Stimulated activated CD4-positive, alpha-beta T cell treated with anti-CD3 and anti-CD28 coated beads, Interleukin-4, amount 100 ng/mL, for 24 hours (primary cell): Measurements from ENCODE around the gene MAPT.
"Not testable (repeated sequence)": the region's sequence is repeated elsewhere in the genome, so short reads cannot be mapped to it uniquely, and the experiment has no call there.

ENCODE experiments used
- DNase-seq: peaks from one replicate; pipeline ENCODE4 v3.0.0-alpha.2; 2020

The MAPT gene

DNA sequence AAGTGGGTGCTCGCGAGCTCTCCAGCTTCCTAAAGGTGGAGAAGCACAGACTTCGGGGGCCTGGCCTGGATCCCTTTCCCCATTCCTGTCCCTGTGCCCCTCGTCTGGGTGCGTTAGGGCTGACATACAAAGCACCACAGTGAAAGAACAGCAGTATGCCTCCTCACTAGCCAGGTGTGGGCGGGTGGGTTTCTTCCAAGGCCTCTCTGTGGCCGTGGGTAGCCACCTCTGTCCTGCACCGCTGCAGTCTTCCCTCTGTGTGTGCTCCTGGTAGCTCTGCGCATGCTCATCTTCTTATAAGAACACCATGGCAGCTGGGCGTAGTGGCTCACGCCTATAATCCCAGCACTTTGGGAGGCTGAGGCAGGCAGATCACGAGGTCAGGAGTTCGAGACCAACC is 102.8 kb downstream of the MAPT start:
- no peak for DNase-seq

DNA sequence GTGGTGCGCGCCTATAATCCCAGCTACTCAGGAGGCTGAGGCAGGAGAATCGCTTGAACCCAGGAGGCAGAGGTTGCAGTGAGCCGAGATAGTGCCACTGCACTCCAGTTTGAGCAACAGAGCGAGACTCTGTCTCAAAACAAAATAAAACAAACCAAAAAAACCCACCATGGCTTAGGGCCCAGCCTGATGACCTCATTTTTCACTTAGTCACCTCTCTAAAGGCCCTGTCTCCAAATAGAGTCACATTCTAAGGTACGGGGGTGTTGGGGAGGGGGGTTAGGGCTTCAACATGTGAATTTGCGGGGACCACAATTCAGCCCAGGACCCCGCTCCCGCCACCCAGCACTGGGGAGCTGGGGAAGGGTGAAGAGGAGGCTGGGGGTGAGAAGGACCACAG is 103.3 kb downstream of the MAPT start:
- no peak for DNase-seq

DNA sequence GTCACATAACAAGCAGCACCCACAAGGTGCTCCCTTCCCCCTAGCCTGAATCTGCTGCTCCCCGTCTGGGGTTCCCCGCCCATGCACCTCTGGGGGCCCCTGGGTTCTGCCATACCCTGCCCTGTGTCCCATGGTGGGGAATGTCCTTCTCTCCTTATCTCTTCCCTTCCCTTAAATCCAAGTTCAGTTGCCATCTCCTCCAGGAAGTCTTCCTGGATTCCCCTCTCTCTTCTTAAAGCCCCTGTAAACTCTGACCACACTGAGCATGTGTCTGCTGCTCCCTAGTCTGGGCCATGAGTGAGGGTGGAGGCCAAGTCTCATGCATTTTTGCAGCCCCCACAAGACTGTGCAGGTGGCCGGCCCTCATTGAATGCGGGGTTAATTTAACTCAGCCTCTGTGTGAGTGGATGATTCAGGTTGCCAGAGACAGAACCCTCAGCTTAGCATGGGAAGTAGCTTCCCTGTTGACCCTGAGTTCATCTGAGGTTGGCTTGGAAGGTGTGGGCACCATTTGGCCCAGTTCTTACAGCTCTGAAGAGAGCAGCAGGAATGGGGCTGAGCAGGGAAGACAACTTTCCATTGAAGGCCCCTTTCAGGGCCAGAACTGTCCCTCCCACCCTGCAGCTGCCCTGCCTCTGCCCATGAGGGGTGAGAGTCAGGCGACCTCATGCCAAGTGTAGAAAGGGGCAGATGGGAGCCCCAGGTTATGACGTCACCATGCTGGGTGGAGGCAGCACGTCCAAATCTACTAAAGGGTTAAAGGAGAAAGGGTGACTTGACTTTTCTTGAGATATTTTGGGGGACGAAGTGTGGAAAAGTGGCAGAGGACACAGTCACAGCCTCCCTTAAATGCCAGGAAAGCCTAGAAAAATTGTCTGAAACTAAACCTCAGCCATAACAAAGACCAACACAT is 104.9 kb downstream of the MAPT start, which contains the start of gene STH:
Gene STH, plus strand, starts transcription at position 264 of the 913 bp plus-strand sequence. Its CDS starts 30 bp downstream, at position 294.
- no peak for DNase-seq

DNA sequence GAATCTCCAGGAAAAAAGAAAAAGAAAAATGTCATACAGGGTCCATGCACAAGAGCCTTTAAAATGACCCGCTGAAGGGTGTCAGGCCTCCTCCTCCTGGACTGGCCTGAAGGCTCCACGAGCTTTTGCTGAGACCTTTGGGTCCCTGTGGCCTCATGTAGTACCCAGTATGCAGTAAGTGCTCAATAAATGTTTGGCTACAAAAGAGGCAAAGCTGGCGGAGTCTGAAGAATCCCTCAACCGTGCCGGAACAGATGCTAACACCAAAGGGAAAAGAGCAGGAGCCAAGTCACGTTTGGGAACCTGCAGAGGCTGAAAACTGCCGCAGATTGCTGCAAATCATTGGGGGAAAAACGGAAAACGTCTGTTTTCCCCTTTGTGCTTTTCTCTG is 105.5 kb downstream of the MAPT start:
- no peak for DNase-seq

DNA sequence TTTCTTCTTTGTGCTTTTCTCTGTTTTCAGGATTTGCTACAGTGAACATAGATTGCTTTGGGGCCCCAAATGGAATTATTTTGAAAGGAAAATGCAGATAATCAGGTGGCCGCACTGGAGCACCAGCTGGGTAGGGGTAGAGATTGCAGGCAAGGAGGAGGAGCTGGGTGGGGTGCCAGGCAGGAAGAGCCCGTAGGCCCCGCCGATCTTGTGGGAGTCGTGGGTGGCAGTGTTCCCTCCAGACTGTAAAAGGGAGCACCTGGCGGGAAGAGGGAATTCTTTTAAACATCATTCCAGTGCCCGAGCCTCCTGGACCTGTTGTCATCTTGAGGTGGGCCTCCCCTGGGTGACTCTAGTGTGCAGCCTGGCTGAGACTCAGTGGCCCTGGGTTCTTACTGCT is 105.9 kb downstream of the MAPT start:
- no peak for DNase-seq

DNA sequence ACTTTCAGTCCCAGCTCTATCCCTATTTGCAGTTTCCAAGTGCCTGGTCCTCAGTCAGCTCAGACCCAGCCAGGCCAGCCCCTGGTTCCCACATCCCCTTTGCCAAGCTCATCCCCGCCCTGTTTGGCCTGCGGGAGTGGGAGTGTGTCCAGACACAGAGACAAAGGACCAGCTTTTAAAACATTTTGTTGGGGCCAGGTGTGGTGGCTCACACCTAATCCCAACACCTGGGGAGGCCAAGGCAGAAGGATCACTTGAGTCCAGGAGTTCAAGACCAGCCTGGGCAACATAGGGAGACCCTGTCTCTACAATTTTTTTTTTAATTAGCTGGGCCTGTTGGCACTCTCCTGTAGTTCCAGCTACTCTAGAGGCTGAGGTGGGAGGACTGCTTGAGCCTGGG is 106.4 kb downstream of the MAPT start:
- DNase-seq, result no peak

DNA sequence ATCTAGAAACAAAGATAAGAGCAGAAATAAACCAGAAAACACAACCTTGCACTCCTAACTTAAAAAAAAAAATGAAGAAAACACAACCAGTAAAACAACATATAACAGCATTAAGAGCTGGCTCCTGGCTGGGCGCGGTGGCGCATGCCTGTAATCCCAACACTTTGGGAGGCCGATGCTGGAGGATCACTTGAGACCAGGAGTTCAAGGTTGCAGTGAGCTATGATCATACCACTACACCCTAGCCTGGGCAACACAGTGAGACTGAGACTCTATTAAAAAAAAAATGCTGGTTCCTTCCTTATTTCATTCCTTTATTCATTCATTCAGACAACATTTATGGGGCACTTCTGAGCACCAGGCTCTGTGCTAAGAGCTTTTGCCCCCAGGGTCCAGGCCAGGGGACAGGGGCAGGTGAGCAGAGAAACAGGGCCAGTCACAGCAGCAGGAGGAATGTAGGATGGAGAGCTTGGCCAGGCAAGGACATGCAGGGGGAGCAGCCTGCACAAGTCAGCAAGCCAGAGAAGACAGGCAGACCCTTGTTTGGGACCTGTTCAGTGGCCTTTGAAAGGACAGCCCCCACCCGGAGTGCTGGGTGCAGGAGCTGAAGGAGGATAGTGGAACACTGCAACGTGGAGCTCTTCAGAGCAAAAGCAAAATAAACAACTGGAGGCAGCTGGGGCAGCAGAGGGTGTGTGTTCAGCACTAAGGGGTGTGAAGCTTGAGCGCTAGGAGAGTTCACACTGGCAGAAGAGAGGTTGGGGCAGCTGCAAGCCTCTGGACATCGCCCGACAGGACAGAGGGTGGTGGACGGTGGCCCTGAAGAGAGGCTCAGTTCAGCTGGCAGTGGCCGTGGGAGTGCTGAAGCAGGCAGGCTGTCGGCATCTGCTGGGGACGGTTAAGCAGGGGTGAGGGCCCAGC is 107.3 kb downstream of the MAPT start:
- no peak for DNase-seq

DNA sequence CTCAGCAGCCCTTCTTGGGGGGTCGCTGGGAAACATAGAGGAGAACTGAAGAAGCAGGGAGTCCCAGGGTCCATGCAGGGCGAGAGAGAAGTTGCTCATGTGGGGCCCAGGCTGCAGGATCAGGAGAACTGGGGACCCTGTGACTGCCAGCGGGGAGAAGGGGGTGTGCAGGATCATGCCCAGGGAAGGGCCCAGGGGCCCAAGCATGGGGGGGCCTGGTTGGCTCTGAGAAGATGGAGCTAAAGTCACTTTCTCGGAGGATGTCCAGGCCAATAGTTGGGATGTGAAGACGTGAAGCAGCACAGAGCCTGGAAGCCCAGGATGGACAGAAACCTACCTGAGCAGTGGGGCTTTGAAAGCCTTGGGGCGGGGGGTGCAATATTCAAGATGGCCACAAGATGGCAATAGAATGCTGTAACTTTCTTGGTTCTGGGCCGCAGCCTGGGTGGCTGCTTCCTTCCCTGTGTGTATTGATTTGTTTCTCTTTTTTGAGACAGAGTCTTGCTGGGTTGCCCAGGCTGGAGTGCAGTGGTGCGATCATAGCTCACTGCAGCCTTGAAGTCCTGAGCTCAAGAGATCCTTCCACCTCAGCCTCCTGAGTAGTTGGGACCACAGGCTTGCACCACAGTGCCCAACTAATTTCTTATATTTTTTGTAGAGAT is 108.1 kb downstream of the MAPT start:
- peak; percentile 79 for DNase-seq

DNA sequence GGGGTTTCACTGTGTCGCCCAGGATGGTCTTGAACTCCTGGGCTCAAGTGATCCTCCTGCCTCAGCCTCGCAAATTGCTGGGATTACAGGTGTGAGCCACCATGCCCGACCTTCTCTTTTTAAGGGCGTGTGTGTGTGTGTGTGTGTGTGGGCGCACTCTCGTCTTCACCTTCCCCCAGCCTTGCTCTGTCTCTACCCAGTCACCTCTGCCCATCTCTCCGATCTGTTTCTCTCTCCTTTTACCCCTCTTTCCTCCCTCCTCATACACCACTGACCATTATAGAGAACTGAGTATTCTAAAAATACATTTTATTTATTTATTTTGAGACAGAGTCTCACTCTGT is 108.6 kb downstream of the MAPT start:
- no peak for DNase-seq

DNA sequence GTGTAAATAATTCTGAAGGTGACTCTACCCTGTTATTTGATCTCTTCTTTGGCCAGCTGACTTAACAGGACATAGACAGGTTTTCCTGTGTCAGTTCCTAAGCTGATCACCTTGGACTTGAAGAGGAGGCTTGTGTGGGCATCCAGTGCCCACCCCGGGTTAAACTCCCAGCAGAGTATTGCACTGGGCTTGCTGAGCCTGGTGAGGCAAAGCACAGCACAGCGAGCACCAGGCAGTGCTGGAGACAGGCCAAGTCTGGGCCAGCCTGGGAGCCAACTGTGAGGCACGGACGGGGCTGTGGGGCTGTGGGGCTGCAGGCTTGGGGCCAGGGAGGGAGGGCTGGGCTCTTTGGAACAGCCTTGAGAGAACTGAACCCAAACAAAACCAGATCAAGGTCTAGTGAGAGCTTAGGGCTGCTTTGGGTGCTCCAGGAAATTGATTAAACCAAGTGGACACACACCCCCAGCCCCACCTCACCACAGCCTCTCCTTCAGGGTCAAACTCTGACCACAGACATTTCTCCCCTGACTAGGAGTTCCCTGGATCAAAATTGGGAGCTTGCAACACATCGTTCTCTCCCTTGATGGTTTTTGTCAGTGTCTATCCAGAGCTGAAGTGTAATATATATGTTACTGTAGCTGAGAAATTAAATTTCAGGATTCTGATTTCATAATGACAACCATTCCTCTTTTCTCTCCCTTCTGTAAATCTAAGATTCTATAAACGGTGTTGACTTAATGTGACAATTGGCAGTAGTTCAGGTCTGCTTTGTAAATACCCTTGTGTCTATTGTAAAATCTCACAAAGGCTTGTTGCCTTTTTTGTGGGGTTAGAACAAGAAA is 109.8 kb downstream of the MAPT start:
- no peak for DNase-seq

DNA sequence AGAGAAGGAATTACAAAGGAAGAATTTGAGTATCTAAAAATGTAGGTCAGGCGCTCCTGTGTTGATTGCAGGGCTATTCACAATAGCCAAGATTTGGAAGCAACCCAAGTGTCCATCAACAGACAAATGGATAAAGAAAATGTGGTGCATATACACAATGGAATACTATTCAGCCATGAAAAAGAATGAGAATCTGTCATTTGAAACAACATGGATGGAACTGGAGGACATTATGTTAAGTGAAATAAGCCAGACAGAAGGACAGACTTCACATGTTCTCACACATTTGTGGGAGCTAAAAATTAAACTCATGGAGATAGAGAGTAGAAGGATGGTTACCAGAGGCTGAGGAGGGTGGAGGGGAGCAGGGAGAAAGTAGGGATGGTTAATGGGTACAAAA is 111.7 kb downstream of the MAPT start:
- DNase-seq, result not testable (repeated sequence)

DNA sequence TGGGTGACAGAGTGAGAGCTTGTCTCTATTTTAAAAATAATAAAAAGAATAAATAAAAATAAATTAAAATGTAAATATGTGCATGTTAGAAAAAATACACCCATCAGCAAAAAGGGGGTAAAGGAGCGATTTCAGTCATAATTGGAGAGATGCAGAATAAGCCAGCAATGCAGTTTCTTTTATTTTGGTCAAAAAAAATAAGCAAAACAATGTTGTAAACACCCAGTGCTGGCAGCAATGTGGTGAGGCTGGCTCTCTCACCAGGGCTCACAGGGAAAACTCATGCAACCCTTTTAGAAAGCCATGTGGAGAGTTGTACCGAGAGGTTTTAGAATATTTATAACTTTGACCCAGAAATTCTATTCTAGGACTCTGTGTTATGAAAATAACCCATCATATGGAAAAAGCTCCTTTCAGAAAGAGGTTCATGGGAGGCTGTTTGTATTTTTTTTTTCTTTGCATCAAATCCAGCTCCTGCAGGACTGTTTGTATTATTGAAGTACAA is 113.2 kb downstream of the MAPT start:
- no peak for DNase-seq

DNA sequence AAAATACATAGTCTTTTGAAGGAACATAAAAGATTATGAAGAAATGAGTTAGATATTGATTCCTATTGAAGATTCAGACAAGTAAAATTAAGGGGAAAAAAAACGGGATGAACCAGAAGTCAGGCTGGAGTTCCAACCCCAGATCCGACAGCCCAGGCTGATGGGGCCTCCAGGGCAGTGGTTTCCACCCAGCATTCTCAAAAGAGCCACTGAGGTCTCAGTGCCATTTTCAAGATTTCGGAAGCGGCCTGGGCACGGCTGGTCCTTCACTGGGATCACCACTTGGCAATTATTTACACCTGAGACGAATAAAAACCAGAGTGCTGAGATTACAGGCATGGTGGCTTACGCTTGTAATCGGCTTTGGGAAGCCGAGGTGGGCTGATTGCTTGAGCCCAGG is 114.2 kb downstream of the MAPT start:
- DNase-seq, result no peak

DNA sequence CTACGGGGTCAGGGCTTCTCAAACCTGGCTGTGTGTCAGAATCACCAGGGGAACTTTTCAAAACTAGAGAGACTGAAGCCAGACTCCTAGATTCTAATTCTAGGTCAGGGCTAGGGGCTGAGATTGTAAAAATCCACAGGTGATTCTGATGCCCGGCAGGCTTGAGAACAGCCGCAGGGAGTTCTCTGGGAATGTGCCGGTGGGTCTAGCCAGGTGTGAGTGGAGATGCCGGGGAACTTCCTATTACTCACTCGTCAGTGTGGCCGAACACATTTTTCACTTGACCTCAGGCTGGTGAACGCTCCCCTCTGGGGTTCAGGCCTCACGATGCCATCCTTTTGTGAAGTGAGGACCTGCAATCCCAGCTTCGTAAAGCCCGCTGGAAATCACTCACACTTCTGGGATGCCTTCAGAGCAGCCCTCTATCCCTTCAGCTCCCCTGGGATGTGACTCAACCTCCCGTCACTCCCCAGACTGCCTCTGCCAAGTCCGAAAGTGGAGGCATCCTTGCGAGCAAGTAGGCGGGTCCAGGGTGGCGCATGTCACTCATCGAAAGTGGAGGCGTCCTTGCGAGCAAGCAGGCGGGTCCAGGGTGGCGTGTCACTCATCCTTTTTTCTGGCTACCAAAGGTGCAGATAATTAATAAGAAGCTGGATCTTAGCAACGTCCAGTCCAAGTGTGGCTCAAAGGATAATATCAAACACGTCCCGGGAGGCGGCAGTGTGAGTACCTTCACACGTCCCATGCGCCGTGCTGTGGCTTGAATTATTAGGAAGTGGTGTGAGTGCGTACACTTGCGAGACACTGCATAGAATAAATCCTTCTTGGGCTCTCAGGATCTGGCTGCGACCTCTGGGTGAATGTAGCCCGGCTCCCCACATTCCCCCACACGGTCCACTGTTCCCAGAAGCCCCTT is 115.6 kb downstream of the MAPT start:
- no peak for DNase-seq

DNA sequence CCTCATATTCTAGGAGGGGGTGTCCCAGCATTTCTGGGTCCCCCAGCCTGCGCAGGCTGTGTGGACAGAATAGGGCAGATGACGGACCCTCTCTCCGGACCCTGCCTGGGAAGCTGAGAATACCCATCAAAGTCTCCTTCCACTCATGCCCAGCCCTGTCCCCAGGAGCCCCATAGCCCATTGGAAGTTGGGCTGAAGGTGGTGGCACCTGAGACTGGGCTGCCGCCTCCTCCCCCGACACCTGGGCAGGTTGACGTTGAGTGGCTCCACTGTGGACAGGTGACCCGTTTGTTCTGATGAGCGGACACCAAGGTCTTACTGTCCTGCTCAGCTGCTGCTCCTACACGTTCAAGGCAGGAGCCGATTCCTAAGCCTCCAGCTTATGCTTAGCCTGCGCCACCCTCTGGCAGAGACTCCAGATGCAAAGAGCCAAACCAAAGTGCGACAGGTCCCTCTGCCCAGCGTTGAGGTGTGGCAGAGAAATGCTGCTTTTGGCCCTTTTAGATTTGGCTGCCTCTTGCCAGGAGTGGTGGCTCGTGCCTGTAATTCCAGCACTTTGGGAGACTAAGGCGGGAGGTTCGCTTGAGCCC is 116.3 kb downstream of the MAPT start:
- no peak for DNase-seq

DNA sequence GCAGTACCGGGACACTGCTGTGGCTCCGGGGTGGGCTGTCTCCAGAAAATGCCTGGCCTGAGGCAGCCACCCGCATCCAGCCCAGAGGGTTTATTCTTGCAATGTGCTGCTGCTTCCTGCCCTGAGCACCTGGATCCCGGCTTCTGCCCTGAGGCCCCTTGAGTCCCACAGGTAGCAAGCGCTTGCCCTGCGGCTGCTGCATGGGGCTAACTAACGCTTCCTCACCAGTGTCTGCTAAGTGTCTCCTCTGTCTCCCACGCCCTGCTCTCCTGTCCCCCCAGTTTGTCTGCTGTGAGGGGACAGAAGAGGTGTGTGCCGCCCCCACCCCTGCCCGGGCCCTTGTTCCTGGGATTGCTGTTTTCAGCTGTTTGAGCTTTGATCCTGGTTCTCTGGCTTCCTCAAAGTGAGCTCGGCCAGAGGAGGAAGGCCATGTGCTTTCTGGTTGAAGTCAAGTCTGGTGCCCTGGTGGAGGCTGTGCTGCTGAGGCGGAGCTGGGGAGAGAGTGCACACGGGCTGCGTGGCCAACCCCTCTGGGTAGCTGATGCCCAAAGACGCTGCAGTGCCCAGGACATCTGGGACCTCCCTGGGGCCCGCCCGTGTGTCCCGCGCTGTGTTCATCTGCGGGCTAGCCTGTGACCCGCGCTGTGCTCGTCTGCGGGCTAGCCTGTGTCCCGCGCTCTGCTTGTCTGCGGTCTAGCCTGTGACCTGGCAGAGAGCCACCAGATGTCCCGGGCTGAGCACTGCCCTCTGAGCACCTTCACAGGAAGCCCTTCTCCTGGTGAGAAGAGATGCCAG is 117.6 kb downstream of the MAPT start:
- DNase-seq, result no peak

DNA sequence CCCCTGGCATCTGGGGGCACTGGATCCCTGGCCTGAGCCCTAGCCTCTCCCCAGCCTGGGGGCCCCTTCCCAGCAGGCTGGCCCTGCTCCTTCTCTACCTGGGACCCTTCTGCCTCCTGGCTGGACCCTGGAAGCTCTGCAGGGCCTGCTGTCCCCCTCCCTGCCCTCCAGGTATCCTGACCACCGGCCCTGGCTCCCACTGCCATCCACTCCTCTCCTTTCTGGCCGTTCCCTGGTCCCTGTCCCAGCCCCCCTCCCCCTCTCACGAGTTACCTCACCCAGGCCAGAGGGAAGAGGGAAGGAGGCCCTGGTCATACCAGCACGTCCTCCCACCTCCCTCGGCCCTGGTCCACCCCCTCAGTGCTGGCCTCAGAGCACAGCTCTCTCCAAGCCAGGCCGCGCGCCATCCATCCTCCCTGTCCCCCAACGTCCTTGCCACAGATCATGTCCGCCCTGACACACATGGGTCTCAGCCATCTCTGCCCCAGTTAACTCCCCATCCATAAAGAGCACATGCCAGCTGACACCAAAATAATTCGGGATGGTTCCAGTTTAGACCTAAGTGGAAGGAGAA is 118.2 kb downstream of the MAPT start:
- DNase-seq, result no peak

DNA sequence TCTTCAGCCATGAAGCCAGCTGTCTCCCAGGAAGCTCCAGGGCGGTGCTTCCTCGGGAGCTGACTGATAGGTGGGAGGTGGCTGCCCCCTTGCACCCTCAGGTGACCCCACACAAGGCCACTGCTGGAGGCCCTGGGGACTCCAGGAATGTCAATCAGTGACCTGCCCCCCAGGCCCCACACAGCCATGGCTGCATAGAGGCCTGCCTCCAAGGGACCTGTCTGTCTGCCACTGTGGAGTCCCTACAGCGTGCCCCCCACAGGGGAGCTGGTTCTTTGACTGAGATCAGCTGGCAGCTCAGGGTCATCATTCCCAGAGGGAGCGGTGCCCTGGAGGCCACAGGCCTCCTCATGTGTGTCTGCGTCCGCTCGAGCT is 118.8 kb downstream of the MAPT start:
- no peak for DNase-seq

DNA sequence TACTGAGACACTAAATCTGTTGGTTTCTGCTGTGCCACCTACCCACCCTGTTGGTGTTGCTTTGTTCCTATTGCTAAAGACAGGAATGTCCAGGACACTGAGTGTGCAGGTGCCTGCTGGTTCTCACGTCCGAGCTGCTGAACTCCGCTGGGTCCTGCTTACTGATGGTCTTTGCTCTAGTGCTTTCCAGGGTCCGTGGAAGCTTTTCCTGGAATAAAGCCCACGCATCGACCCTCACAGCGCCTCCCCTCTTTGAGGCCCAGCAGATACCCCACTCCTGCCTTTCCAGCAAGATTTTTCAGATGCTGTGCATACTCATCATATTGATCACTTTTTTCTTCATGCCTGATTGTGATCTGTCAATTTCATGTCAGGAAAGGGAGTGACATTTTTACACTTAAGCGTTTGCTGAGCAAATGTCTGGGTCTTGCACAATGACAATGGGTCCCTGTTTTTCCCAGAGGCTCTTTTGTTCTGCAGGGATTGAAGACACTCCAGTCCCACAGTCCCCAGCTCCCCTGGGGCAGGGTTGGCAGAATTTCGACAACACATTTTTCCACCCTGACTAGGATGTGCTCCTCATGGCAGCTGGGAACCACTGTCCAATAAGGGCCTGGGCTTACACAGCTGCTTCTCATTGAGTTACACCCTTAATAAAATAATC is 119.3 kb downstream of the MAPT start:
- DNase-seq, result no peak
